Activated CD4-positive, alpha-beta T cell treated with anti-CD3 and anti-CD28 coated beads for 36 hours (primary cell): ENCODE data around the gene JMY. TPM values are rescaled to one million over a fixed set of nuclear protein-coding genes. Genes with fewer than 3 reads are reported as not detected.

ENCODE experiments used
- ATAC-seq: fragments of 200-7000 bp; cut with Tn5 transposase; one replicate; pipeline ENCODE4 v1.10.0; 2021; ENCODE audit warnings: mild to moderate bottlenecking, moderate library complexity
- CTCF ChIA-PET: fragments of 350-600 bp; sonication (Branson Sonifier 250); formaldehyde crosslinking; loops from one replicate; lab custom pipeline; 2021; ENCODE audit warnings: antibody characterized with exemption; lab: Charles Lee
- POLR2A ChIA-PET: fragments of 350-600 bp; sonication (Branson Sonifier 250); formaldehyde crosslinking; loops from one replicate; lab custom pipeline; 2021; ENCODE audit warnings: antibody characterized with exemption, inconsistent platforms; lab: Charles Lee
- DNase-seq: peaks from one replicate; pipeline ENCODE4 v3.0.0-alpha.2; 2020
- H3K27ac Mint-ChIP-seq: one replicate; pipeline ENCODE4 v1.8.0; 2021; ENCODE audit warnings: mixed read lengths
- H3K27me3 Mint-ChIP-seq: one replicate; pipeline ENCODE4 v1.8.0; 2021; ENCODE audit warnings: mixed read lengths
- H3K36me3 Mint-ChIP-seq: one replicate; pipeline ENCODE4 v1.8.0; 2021; ENCODE audit warnings: low read depth, mixed read lengths
- H3K4me1 Mint-ChIP-seq: one replicate; pipeline ENCODE4 v1.8.0; 2021; ENCODE audit warnings: mixed read lengths
- H3K4me3 Mint-ChIP-seq: one replicate; pipeline ENCODE4 v1.8.0; 2021; ENCODE audit warnings: mild to moderate bottlenecking, moderate library complexity, mixed read lengths
- H3K9me3 Mint-ChIP-seq: one replicate; pipeline ENCODE4 v1.8.0; 2021; ENCODE audit warnings: low read depth, mixed read lengths
- intact Hi-C, 2 experiments: fragments of 100-400 bp; cut with DNase I in 1 of 2; cut with micrococcal nuclease in 1 of 2; formaldehyde crosslinking; loops; one replicate each; pipeline versions ENCODE4 v1.14.2 to v1.15.1; 2022 to 2024; cut with DNase I, micrococcal nuclease
- total RNA-seq, 2 experiments: library from RNA; stranded (reverse); gene quantifications; one replicate each; pipeline ENCODE4 v1.2.3, GENCODE V29; 2021

JMY gene
- total RNA-seq, 2 experiments from 2014 or later = 7.3 to 7.4 TPM

DNA sequence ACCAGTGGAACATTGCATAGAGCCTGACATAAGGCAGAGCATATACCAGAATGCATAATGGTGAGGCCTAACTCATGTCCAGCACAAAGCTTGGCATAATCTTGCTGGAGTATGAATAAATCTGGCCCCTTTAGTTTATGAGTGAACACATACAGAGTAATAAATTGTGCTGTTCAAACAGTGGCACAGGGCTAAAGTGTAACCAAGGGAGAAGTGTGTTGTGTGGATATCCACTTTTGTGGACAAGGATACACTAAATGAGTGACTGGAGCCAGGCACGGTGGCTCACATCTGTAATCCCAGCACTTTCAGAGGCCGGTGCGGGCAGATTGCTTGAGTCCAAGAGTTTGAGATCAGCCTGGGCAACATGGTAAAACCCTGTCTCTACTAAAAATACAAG lies 29.4 kb upstream of the JMY start:
- no peak for DNase-seq
- Mint-ChIP-seq H3K9me3 (no peaks in the 10 kb centered on the region), H3K4me3 (no peak overlapping the region), H3K27me3 (no peaks in the 10 kb centered on the region), H3K4me1 (no peaks in the 10 kb centered on the region), H3K36me3 (no peaks in the 10 kb centered on the region), H3K27ac (no peak overlapping the region)
- intact Hi-C loops = no loop called here
- ATAC-seq = no peak
- POLR2A ChIA-PET = no interaction called here
- CTCF ChIA-PET = interaction anchor here (1.5 kb wide), 1 partner anchor 74 kb away, joined by 7 read pairs; no protein-coding TSS in a partner anchor

DNA sequence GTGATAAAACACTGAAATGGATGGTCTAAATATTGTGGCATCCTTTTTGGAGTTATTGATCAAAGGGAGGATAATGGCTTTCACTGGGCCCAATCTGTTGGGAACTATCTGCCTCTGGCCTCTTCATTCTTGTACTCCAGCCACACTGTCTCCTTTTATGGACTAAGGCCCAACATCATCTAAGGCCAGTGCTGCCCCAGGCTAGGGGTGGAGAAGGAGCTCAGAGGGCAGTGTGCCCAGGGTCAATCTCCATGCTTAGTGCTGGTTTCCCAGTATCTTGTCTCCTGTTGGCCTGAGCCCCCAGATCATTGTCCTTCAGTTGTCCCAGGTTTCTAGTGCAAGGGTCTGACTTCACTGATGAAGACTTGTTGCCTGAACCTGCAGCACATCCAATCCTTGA lies 26.4 kb upstream of the JMY start:
- CTCF ChIA-PET = interaction anchor here (0.7 kb wide), 1 partner anchor 370 kb away, joined by 3 read pairs; no protein-coding TSS in a partner anchor
- POLR2A ChIA-PET = no interaction called here
- no peaks in the 10 kb centered on the region for H3K4me1 Mint-ChIP-seq
- H3K4me3 Mint-ChIP-seq = no peak overlapping the region
- H3K27ac Mint-ChIP-seq = no peak overlapping the region
- ATAC-seq (no peak), DNase-seq (no peak)
- H3K36me3 Mint-ChIP-seq = no peaks in the 10 kb centered on the region
- intact Hi-C loops = no loop called here
- no peaks in the 10 kb centered on the region for H3K9me3 Mint-ChIP-seq
- no peaks in the 10 kb centered on the region for H3K27me3 Mint-ChIP-seq

DNA sequence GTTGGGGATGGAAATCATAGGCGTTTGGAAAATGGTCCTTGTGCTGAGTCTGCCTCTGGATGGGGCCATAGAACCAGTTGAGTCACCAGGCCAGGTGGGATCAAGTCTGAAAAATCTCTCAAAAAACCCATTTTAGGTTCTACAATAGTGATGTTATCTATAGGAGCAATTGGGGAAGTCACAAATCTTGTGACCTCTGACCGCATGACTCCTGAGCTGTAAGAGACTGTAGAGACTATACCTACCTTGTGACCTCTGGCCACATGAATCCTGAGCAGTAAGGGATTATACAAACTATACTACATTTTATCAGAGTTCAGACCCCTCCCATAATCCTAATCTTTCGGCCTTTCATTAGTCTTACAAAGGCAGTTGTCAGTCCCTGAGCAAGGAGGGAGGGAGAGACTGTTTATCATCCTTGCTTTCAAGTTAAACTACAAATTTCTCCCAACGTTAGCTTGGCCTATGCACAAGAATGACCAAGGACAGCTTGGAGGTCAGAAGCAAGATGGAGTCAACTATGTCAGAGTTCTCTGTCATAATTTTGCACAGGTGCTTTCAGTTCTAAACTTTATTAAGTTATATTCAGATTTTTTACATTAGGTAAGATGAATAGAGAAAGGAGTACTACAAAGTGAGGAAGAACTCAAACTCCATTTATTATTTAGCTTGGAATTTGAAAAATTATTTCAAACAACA lies 11.5 kb upstream of the JMY start:
- ChIA-PET POLR2A (no interaction called here), CTCF (interaction anchor here (0.6 kb wide), 1 partner anchor 255 kb away, joined by 3 read pairs; no protein-coding TSS in a partner anchor)
- no peak for DNase-seq
- Mint-ChIP-seq H3K4me1 (peaks cover 2% of the 10 kb centered on the region), H3K27ac (no peak overlapping the region), H3K4me3 (no peak overlapping the region), H3K9me3 (no peaks in the 10 kb centered on the region), H3K27me3 (no peaks in the 10 kb centered on the region), H3K36me3 (no peaks in the 10 kb centered on the region)
- no peak for ATAC-seq
- intact Hi-C loops = no loop called here

DNA sequence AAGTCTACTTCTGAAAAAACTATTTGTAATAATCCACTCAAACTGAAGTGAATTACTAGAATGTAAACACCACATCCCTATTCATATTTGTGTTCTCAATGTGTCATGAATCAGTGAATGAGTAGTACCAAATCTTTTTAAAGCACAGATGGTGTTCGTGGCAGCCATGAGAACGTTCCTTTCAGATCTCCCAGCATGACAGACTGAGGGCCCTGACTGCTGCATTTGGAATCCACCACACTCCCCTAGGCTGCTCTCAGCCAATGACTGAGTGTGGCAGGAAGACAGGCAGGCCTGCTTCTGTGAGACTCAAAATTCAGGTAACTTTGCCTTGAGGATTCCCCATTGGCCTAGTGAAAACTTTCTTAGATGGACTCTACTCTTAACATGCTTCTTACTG lies 10.9 kb upstream of the JMY start:
- intact Hi-C loops = no loop called here
- CTCF ChIA-PET = no interaction called here
- POLR2A ChIA-PET = no interaction called here
- H3K27ac Mint-ChIP-seq = no peak overlapping the region
- H3K36me3 Mint-ChIP-seq = peaks cover 4% of the 10 kb centered on the region
- no peak for DNase-seq
- no peaks in the 10 kb centered on the region for H3K27me3 Mint-ChIP-seq
- H3K4me1 Mint-ChIP-seq = peaks cover 7% of the 10 kb centered on the region
- no peak overlapping the region for H3K4me3 Mint-ChIP-seq
- ATAC-seq = peak; percentile 49
- H3K9me3 Mint-ChIP-seq = no peaks in the 10 kb centered on the region

DNA sequence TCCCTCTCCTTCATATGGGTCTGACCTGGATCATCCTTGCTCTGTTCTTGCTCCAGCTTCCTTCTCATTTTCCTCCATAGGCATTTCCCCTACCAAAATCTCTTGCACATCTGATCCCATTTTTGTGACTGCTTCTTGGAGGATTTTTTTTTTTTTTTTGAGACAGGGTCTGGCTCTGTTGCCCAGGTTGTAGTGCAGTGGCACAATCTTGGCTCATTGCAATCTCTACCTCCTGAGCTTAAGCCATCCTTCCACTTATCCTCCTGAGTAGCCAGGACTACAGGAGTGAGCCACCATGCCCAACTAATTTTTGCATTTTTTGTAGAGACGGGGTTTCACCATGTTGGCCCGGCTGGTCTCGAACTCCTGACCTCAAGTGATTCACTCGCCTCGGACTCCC lies 10.5 kb upstream of the JMY start:
- CTCF ChIA-PET = interaction anchor here (1.3 kb wide), 1 partner anchor 93 kb away, joined by 3 read pairs; no protein-coding TSS in a partner anchor

DNA sequence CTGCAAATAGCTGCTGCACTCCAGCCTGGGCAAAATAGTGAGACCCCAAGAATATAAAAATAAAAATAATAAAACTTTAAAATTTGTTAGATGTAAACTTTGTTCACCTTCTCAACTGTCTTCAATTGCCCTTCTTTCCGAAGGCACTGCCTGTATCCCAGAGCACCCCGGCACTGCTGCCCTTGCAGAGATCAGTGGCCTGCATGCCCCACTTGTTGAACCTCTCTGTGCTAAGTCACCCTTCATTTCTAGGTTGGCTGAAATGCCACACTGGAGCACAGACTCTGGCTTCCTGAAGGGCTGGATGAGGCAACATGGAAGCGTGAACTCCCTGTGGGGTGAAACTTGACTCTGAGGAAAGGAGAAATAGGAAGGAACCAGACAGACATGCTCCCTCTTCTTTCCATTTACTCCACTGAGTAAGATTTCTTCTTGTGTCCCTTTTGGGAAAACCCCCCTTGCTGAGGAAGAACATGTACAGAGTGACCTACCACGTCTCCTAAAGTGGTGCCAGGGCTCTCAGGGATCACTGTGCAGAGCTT lies 8.4 kb upstream of the JMY start:
- no peak for DNase-seq
- Mint-ChIP-seq H3K36me3 (peaks cover 4% of the 10 kb centered on the region), H3K4me1 (peaks cover 7% of the 10 kb centered on the region), H3K9me3 (no peaks in the 10 kb centered on the region), H3K27me3 (no peaks in the 10 kb centered on the region), H3K27ac (no peak overlapping the region), H3K4me3 (no peak overlapping the region)
- ChIA-PET POLR2A (no interaction called here), CTCF (no interaction called here)
- ATAC-seq = no peak
- intact Hi-C loops = no loop called here

More for the DNA sequence above, 10.5 kb upstream of the JMY start:
- peaks cover 4% of the 10 kb centered on the region for H3K36me3 Mint-ChIP-seq
- intact Hi-C loops = no loop called here
- no peaks in the 10 kb centered on the region for H3K27me3 Mint-ChIP-seq
- H3K4me1 Mint-ChIP-seq = peaks cover 7% of the 10 kb centered on the region
- H3K4me3 Mint-ChIP-seq = no peak overlapping the region
- no peak for DNase-seq
- no peaks in the 10 kb centered on the region for H3K9me3 Mint-ChIP-seq
- ATAC-seq = no peak
- H3K27ac Mint-ChIP-seq = no peak overlapping the region
- POLR2A ChIA-PET = no interaction called here

DNA sequence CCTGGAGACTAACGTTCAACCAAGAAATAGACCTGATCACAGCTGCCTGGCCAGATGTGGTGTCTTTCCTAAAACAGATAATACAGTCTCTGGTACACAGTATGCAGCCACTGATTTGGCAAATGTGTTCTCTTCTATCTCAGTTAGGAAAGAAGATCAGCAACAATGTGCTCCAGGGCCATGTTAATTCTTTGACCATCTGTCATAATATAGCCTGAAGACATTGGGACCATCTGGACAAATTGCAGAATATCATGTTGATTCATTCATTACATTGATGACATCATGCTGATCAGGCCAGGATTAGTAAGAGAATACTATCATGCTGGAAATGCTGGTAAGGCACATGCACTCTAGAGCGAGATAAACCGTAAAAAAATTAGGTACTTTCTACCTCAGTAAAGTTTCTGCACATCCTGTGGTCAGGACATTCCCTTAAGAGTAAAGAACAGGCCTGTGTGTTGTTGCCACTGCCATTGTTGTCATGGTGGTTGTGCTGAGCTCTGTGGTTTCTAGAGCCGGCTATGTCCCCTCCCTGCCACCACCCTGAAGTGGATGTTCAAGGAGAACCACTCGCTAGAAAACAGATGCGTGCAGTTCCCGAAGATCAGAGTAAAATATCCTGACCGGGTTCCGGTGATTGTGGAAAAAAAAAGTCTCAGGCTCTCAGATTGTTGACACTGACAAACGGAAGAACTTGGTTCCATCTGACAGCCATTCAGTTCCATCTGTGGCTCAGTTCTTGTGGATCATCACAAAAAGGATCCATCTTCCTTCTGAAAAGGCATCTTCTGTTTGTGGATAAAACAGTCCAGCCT lies 6.4 kb upstream of the JMY start:
- POLR2A ChIA-PET = no interaction called here
- ATAC-seq (peak; percentile 87), DNase-seq (peak; percentile 44)
- Mint-ChIP-seq H3K4me1 (peaks cover 9% of the 10 kb centered on the region), H3K9me3 (no peaks in the 10 kb centered on the region), H3K36me3 (peaks cover 4% of the 10 kb centered on the region), H3K27me3 (no peaks in the 10 kb centered on the region), H3K27ac (peak overlapping the region; percentile 37), H3K4me3 (no peak overlapping the region)
- CTCF ChIA-PET = no interaction called here
- intact Hi-C loops = no loop called here

DNA sequence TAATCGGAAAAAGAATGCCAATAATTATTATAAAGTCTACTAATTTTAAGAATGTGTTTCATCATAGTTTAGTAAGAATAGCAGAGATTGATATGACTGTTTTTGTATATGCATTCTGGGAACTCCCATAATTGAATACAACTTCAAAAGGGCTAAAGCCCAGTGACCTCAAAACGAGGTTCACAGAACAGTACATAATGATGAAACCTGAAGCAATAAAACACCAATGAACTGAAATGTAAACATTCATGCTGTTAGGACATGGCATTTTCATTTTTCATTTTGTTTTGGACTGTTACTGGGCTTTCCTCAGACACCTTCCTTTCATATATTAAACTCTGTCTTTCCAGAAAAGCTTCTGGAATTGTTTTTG lies 684 bp upstream of the JMY start:
- no peaks in the 10 kb centered on the region for H3K9me3 Mint-ChIP-seq
- peak; percentile 49 for ATAC-seq
- no peak for DNase-seq
- peak overlapping the region; percentile 99 for H3K27ac Mint-ChIP-seq
- POLR2A ChIA-PET = no interaction called here
- H3K4me1 Mint-ChIP-seq = peaks cover 19% of the 10 kb centered on the region
- peaks cover 6% of the 10 kb centered on the region for H3K36me3 Mint-ChIP-seq
- CTCF ChIA-PET = interaction anchor here (1.1 kb wide), 1 partner anchor 45 kb away, joined by 3 read pairs; no protein-coding TSS in a partner anchor
- intact Hi-C loops = loop anchor here (1.0 to 5.0 kb wide), 8 partner anchors 102 to 1012 kb away; partner anchors contain the start of genes ARSB (in 1 of the 2), SCAMP1 (in 1 of the 2) and TENT2 (in 1 of the 2)
- no peaks in the 10 kb centered on the region for H3K27me3 Mint-ChIP-seq
- peak overlapping the region; percentile 97 for H3K4me3 Mint-ChIP-seq

DNA sequence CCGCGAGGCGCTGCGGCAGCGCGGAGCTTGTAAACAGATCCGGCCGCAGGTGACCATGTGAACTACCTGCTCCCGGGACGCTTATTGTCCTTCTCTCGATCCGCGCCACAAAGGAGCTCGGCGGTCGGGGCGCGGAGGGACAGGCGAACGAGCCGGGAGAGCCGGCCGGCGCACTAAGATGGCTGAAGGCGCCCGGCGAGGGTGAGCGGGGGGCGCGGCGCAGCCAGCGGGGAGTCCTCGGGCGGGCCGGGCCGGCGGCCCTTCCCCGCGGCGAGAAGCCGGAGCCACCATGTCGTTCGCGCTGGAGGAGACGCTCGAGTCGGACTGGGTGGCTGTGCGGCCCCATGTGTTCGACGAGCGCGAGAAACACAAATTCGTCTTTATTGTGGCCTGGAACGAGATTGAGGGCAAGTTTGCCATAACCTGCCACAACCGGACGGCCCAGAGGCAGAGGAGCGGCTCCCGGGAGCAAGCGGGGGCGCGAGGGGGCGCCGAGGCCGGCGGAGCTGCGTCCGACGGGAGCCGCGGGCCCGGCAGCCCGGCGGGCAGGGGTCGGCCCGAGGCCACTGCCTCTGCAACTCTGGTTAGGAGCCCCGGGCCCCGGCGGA lies 535 bp downstream of the JMY start:
- CTCF ChIA-PET = interaction anchor here (0.6 to 1.4 kb wide), 4 partner anchors 11 to 876 kb away, joined by 3 to 8 read pairs (median 4); partner anchors contain the start of gene SCAMP1
- H3K27ac Mint-ChIP-seq = peak overlapping the region; percentile 82
- peaks cover 30% of the 10 kb centered on the region for H3K4me1 Mint-ChIP-seq
- no peaks in the 10 kb centered on the region for H3K27me3 Mint-ChIP-seq
- peak; percentile 50 for DNase-seq
- intact Hi-C loops = loop anchor here (1.0 to 5.0 kb wide), 12 partner anchors 104 to 1011 kb away; partner anchors contain the start of genes ARSB (in 2 of the 2), AP3B1 (in 1 of the 2), HOMER1 (in 1 of the 2) and MTX3 (in 1 of the 2)
- no peaks in the 10 kb centered on the region for H3K9me3 Mint-ChIP-seq
- H3K36me3 Mint-ChIP-seq = peaks cover 9% of the 10 kb centered on the region
- ATAC-seq = peak; percentile 8
- POLR2A ChIA-PET = interaction anchor here (0.6 to 1.7 kb wide), 2 partner anchors 22 to 1771 kb away, joined by 4 read pairs; no protein-coding TSS in a partner anchor
- H3K4me3 Mint-ChIP-seq = peak overlapping the region; percentile 97

DNA sequence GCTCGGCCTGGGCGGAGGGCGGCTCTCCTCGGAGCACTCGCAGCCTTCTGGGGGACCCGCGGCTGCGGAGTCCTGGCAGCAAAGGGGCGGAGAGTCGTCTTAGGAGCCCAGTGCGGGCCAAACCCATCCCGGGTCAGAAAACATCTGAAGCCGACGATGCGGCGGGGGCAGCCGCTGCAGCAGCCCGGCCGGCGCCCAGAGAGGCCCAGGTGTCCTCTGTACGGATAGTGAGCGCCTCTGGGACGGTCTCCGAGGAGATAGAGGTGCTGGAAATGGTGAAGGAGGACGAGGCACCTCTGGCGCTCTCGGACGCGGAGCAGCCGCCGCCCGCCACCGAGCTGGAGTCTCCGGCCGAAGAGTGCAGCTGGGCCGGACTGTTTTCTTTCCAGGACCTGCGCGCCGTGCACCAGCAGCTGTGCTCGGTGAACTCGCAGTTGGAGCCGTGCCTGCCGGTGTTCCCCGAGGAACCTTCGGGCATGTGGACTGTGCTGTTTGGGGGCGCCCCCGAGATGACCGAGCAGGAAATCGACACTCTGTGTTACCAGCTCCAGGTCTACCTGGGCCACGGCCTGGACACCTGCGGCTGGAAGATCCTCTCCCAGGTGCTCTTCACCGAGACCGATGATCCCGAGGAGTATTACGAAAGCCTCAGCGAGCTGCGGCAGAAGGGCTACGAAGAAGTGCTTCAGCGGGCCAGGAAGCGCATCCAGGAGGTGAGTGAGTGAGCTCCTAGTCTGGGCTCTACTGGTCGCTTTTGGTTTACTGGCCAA lies 1.2 kb downstream of the JMY start:
- intact Hi-C loops = loop anchor here (1.0 to 5.0 kb wide), 12 partner anchors 105 to 1010 kb away; partner anchors contain the start of genes ARSB (in 2 of the 2), AP3B1 (in 1 of the 2), HOMER1 (in 1 of the 2) and MTX3 (in 1 of the 2)
- Mint-ChIP-seq H3K36me3 (peaks cover 9% of the 10 kb centered on the region), H3K9me3 (no peaks in the 10 kb centered on the region), H3K27ac (peak overlapping the region; percentile 44), H3K4me3 (peak overlapping the region; percentile 97), H3K4me1 (peaks cover 37% of the 10 kb centered on the region), H3K27me3 (no peaks in the 10 kb centered on the region)
- ATAC-seq = peak; percentile 23
- ChIA-PET CTCF (interaction anchor here (0.6 to 1.4 kb wide), 5 partner anchors 11 to 877 kb away, joined by 3 to 8 read pairs (median 4); partner anchors contain the start of gene SCAMP1), POLR2A (interaction anchor here (0.6 to 1.7 kb wide), 5 partner anchors 13 to 1771 kb away, joined by 3 to 4 read pairs (median 4); no protein-coding TSS in a partner anchor)
- peak; percentile 66 for DNase-seq
